Inflammatory macrophage treated with lipopolysaccharide for 1 hour (primary cell): ENCODE data around the gene B3GNT9.

Source experiments
- DNase-seq, 2 donors: peaks; one replicate each; pipeline ENCODE4 v3.0.0-alpha.2; 2020 to 2022

B3GNT9 gene

GRCh38 chr16:67166110-67166547 is 15.3 kb upstream of the B3GNT9 start:
- no peak for DNase-seq

GRCh38 chr16:67165121-67166078 is 14.6 kb upstream of the B3GNT9 start:
- no peak for DNase-seq

GRCh38 chr16:67164599-67165061 is 13.8 kb upstream of the B3GNT9 start, which contains the start of gene HSF4:
HSF4 (plus strand) TSS chr16:67164745; CDS start chr16:67164812, 67 bp downstream.
- peak in 1 of 2 donors; percentile 54 for DNase-seq

GRCh38 chr16:67163999-67164558 is 13.3 kb upstream of the B3GNT9 start:
- no peak for DNase-seq

GRCh38 chr16:67163164-67163998 is 12.6 kb upstream of the B3GNT9 start:
- DNase-seq: no peak

- DNase-seq: peak in 1 of 2 donors; percentile 51
These were observed 11.8 kb upstream of the B3GNT9 start for GRCh38 chr16:67162506-67163163.

GRCh38 chr16:67161595-67162058 is 10.8 kb upstream of the B3GNT9 start:
- no peak for DNase-seq

GRCh38 chr16:67158637-67159600 is 8.1 kb upstream of the B3GNT9 start:
- DNase-seq: peak; percentile 86 to 87

- DNase-seq: no peak
These were observed 7.3 kb upstream of the B3GNT9 start for GRCh38 chr16:67157892-67158635.

GRCh38 chr16:67157106-67157748 is 6.4 kb upstream of the B3GNT9 start:
- DNase-seq: no peak

- DNase-seq: no peak
These were observed 5.5 kb upstream of the B3GNT9 start for GRCh38 chr16:67156143-67156844.

GRCh38 chr16:67155295-67156142 is 4.7 kb upstream of the B3GNT9 start:
- DNase-seq: peak in 1 of 2 donors; percentile 78

- no peak for DNase-seq
These were observed 3.9 kb upstream of the B3GNT9 start for GRCh38 chr16:67154578-67155294.

- DNase-seq: no peak
These were observed 766 bp upstream of the B3GNT9 start for GRCh38 chr16:67151431-67152097.

- DNase-seq: no peak
These were observed 558 bp downstream of the B3GNT9 start for GRCh38 chr16:67150047-67150832.
